Fibroblast of skin of right biceps (primary cell): ENCODE data around the gene KIF26A.
"Not testable (repeated sequence)": the region's sequence is repeated elsewhere in the genome, so short reads cannot be mapped to it uniquely, and the experiment has no call there.

Experiments
- DNase-seq: peaks from one replicate; pipeline ENCODE4 v3.0.0-alpha.2; 2013

KIF26A gene

GRCh38 chr14:104196461-104197140 lies 58.2 kb downstream of the KIF26A start:
- no peak for DNase-seq

GRCh38 chr14:104197449-104198247 lies 59.3 kb downstream of the KIF26A start:
- no peak for DNase-seq

GRCh38 chr14:104199266-104199895 lies 61.0 kb downstream of the KIF26A start:
- DNase-seq = no peak

GRCh38 chr14:104200106-104200505 lies 61.7 kb downstream of the KIF26A start:
- no peak for DNase-seq

- DNase-seq = no peak
Observed at GRCh38 chr14:104200591-104200990, 62.2 kb downstream of the KIF26A start.

GRCh38 chr14:104201063-104201462 lies 62.7 kb downstream of the KIF26A start:
- DNase-seq = no peak

GRCh38 chr14:104201496-104201895 lies 63.1 kb downstream of the KIF26A start:
- no peak for DNase-seq

- no peak for DNase-seq
Observed at GRCh38 chr14:104202259-104203070, 64.1 kb downstream of the KIF26A start.

GRCh38 chr14:104203071-104203425 lies 64.7 kb downstream of the KIF26A start:
- DNase-seq = no peak

- DNase-seq = no peak
Observed at GRCh38 chr14:104204660-104205149, 66.3 kb downstream of the KIF26A start.

- DNase-seq = no peak
Observed at GRCh38 chr14:104205781-104206180, 67.4 kb downstream of the KIF26A start.

- no peak for DNase-seq
Observed at GRCh38 chr14:104206281-104206904, 68.0 kb downstream of the KIF26A start.

GRCh38 chr14:104207142-104208014 lies 69.0 kb downstream of the KIF26A start:
- no peak for DNase-seq

GRCh38 chr14:104208015-104208295 lies 69.6 kb downstream of the KIF26A start:
- DNase-seq = not testable (repeated sequence)

- DNase-seq = not testable (repeated sequence)
Observed at GRCh38 chr14:104208331-104208730, 69.9 kb downstream of the KIF26A start.

GRCh38 chr14:104209071-104209470 lies 70.7 kb downstream of the KIF26A start:
- DNase-seq = not testable (repeated sequence)

- DNase-seq = no peak
Observed at GRCh38 chr14:104209985-104210816, 71.8 kb downstream of the KIF26A start.

GRCh38 chr14:104210817-104211195 lies 72.4 kb downstream of the KIF26A start:
- no peak for DNase-seq

- no peak for DNase-seq
Observed at GRCh38 chr14:104211215-104211614, 72.8 kb downstream of the KIF26A start.

GRCh38 chr14:104211741-104212140 lies 73.4 kb downstream of the KIF26A start:
- no peak for DNase-seq
